CD4-positive, alpha-beta T cell treated with Interleukin-6 for 4 hours (primary cell): ENCODE data around the gene KIF5A.

Source experiments
- DNase-seq: peaks from one replicate; pipeline ENCODE4 v3.0.0-alpha.2; 2020; ENCODE audit warnings: mixed read lengths

Gene KIF5A

DNA sequence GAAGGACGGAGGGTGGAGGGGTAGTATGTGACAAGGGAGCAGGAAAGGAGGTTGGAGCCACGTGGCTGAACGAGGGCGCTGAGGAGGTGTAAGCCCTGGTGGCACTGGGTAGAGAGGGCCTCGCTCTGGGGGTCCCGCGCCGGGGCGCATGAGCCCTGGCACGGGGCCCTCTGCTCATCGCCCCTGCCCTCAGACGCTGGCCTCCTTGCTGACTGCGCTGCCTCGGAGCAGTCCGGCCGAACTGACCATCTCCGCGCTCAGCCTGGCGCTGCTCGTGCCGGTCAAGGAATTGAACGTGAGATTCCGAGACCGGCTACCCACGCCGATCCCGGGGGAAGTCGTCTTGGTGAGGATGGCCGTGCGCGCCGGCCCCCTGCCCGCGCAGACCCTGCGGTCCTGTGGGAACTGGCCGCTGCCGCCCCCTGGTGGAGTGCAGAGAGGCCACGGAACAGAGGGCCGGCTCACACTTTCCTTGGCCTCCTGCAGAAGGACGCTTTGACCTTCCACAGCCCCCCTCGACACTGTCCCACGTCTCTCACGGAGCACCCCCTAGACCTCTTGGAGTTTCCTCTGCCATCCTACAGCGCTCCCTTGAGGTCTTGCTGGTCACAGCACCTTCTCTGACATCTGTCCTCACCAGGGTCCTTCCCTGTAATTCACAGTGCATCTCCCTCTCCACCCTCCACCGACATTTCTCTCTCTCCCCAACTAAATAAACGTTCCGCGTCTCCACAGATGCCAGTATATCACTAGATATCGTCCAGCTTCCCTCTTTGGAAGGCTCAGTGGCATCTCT lies 71.9 kb downstream of the KIF5A start:
- DNase-seq = peak; percentile 75

DNA sequence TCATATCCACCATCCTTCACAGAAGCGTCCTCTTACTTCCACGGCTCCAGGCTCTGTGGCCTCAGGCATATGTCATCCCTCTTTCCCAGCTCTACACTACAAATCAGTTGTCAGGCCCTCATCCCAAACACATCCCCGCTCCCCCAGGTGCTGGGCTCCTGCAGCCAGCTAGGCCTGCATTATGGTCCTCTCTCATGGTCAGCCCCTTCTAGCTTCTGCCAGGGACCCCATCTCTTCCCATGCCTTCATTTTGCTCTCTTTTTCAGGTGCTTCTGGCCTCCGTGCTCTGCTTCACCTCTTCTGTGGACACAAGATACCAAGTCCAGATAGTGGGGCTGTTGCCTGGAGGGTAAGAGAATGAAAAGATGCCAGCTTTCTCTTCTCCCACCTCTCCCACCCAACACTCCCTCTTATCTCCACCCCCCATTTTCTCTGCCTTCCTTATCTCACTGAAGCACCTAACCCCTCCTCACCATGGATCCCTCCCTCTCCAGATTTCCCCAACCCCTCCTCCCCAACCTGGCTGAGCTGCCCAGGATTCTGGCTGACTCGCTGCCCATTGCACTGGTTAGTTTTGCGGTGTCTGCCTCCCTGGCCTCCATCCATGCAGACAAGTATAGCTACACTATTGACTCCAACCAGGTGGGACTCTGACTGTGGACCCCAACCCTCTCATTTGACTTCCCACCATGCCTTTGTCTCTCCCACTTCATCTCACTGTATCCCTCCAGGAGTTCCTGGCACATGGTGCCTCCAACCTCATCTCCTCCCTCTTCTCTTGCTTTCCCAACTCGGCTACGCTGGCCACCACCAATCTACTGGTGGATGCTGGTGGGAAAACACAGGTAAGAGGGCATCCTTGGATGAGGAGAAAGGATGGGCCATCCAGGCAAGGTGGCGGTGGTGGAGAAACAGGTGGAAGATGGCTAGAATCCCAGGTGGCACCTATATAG lies 72.7 kb downstream of the KIF5A start:
- DNase-seq = no peak

DNA sequence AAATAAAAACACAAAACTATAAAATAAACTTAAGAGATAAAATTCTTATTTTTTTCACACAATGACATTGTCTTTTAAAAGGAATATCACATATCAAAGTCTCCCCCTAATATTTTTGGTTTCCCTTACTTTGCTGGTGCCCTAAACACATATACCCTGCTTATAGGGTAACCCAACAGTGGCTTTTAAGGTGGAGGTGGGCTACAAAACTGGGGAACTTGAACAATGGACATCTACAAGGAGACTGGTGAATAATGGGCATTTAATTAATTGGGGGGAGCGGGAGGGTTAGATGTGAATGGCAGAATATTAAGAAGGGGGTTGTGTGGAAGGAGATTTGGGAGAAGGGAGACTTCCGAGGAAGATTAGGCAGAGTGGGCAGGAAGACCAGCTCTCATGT lies 73.5 kb downstream of the KIF5A start:
- DNase-seq = no peak

DNA sequence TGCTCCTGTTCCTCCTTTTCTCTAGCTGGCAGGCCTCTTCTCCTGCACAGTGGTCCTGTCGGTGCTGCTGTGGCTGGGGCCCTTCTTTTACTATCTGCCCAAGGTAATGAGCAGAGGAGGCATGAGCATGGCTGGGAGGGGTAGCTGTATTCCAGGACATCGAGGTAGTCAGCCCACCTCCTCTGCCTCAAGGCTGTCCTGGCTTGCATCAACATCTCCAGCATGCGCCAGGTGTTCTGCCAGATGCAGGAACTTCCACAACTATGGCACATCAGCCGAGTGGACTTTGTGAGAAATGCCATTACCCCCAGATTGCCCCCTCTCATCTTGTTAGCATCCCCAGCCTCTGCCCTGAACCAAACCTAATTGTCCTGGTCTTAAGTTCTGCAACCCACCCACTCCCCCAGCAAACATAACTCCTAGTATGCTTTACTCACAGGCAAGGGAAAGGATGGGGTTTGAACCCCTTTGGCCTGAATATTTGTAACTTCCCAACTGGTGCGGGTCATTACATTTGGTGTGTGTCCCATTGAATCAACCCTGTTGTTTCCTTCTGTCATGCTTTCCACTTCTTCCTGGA lies 74.1 kb downstream of the KIF5A start:
- DNase-seq = no peak

DNA sequence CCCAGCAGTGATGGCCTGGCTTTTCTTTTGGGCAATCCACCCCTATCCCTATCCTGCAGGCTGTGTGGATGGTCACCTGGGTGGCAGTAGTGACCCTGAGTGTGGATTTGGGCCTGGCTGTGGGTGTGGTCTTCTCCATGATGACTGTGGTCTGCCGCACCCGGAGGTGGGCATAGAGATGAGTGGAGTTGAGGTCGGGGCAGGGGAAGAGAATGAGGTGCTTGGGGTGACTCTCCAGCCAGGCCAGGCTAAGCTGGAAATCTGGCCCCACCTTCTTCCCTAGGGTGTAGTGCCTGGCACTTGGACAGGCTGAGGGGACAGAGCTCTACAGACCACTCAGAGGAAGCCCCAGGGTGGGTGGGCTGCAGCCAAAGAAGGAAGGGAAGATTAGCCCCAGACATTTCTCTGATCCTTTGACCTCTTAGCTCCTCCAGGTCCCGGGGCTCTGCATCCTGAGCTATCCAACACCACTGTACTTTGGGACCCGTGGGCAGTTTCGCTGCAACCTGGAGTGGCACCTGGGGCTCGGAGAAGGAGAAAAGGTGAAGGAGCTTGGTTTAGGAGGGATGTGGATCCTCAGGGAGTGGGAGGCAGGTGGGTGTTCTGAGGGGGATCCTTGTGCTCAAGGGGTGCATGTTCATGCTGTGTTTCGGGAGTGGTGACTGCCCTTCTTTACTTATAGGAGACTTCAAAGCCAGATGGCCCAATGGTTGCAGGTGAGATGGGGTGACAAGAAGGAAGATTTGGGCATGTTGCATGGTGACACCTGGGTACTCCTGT lies 74.8 kb downstream of the KIF5A start:
- no peak for DNase-seq

DNA sequence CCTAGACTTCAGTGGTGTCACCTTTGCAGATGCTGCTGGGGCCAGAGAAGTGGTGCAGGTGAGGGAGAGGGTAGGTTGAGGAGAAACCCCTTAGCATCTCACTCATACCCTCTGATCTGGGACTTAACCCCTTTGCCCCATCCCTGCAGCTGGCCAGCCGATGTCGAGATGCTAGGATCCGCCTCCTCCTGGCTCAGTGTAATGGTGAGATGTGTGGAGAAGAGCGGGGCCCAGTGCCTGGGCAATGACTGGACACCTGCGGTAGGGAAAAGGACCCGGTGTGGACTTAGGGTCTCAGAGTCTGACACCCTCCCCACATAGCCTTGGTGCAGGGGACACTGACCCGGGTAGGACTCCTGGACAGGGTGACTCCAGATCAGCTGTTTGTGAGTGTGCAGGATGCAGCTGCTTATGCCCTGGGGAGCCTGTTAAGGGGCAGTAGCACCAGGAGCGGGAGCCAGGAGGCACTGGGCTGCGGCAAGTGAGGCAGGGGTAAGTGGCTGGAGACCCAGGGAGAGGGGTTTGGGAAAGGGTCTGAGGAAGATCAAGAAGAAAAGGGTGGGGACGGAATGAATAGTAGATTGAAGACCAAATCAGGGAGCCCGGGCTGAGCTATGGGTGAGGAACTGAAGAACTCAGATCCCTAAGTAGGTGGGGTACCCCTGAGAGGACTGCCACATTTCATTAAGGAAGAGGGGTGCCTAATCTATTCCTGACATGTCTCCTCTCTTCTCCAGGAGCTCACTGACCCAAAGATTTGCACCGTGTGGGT lies 75.6 kb downstream of the KIF5A start:
- DNase-seq = no peak

DNA sequence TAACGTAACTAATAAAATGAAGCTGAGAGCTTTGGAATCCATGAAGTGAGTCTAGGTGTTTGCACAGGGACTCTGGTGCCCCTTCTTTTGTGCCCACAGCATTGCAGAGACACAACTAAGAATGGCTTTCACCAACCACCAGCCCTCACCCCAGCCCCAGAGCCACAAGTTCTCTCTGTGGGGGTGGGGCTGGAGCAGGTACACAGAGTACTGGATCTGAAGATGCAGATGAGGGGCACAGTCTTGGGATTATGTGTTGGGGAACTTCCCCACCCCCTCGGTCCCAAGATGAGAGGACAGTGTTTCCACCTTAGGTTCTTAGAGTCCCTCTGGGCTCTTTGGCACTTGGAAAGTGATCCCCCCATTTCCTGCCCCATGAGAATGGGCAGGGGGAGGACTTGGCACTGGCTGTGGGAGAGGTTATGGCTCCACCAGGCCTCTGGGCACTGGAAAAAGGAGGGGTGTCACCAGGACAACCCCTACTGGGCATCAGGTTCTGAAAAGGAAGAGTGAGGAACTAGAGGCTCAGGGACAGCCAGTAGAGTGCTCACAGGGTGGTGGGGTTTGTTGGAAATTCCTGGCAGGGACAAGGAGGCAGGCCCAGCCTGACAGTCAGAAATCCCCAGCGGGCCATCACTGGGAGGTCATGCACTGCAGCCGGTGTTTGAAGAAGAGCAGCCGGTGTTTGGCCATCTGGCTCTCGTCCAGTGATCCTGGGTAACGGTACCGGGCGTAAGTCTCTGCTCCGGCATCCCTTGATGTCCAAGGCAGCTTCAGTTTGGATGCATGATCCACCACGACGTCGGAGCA lies 76.5 kb downstream of the KIF5A start:
- DNase-seq = no peak

DNA sequence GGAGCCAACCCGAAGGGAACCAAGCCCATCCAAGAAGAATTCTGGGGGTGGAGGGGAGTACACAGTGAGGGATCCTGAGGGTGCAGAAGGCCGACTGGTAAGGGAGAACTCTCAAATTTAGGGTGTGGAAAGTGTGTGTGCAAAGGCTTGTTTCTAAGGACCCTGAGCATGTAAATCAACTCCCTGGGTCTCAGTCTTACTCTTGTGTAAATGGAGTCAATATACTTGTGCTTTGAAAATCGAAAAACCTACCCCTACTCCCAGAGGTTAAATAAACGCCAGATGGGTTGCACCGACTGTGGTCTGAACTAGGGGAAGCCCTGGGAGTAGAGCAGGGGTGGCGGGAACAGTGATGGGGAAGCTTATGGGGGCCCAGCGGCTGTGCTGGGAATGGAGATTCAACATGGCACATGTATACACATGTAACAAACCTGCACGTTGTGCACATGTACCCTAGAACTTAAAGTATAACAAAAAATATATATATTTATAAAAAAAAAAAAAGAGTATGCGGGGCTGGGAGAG lies 77.1 kb downstream of the KIF5A start:
- DNase-seq = no peak

DNA sequence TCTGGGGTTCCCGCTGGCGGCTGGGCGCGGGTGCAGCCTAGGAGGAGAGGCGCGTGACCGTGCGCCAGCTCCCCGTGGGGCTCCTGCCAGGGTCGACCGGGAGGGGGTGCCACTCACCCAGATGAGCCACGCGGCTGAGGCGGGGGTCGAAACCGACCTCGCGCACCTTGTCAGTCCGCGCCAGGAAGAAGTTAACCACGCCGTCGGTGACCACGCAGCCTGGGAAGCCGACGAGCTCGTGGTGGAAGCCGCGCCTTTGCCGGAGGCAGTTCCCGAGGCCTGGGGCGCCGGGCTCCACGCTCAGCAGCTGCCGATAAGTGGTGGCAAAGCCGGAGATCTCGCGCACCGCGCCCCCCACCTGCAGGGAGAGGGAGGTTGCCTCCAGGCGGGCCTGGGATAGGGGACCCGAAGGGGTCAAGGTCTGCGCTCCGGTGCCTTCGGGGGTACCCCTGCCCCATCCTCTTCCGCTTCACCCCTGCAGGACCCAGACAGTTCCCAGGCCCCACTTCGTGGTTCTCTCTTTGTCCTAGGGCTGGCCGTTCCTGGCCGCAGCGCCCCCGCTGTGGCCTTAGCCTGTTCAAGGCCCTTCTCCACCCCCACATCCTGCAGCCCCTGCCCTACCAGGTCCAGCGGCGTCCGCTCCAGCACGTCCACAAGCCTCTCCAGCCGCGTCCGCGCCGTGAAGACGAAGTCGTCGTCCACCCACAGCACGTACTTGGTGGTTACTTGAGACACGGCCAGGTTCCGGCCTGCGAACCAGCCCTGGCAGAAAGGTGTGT lies 77.8 kb downstream of the KIF5A start:
- peak; percentile 31 for DNase-seq

DNA sequence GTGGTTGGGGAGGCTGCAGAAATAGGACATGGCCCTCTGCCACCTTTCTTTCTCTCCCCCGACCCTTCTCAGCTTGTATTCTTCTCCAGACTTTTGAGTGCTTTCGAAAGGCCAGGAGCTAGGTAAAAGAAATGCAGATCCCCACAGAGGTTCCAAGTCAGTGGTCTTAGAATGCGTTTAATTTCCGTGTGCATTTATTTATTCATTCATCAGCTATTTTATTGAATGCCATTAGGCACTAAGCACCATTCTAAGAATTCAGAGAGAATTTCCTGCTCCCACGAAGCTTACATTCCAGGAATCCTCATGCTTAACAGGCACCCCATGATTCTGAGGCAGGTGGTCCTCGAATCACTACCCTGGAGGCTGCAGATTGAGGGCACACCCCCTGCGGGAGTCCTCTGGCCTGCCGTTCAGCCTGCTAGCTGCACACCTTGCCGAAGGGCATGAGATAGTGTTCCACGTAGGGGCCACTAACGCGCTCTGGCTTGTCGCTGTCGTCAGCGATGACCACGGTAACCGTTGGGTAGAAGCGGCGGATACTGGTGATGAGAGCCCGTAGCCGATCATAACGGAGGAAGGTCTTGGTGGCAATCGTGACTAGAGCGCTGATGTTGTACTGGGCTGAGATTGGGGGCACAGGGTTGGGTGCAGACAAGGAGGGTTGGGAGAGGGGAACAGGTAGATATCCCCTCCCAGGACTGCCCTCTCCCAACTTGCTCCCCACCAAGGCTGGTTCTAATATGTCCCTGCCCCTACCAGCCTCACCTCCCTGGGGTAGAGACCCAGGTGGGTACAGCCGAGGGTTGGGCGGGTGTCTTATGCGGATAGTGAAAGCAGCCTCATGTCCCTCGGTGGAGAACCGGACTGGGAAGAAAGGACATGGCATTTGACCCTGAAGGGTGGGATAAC lies 78.7 kb downstream of the KIF5A start:
- no peak for DNase-seq

DNA sequence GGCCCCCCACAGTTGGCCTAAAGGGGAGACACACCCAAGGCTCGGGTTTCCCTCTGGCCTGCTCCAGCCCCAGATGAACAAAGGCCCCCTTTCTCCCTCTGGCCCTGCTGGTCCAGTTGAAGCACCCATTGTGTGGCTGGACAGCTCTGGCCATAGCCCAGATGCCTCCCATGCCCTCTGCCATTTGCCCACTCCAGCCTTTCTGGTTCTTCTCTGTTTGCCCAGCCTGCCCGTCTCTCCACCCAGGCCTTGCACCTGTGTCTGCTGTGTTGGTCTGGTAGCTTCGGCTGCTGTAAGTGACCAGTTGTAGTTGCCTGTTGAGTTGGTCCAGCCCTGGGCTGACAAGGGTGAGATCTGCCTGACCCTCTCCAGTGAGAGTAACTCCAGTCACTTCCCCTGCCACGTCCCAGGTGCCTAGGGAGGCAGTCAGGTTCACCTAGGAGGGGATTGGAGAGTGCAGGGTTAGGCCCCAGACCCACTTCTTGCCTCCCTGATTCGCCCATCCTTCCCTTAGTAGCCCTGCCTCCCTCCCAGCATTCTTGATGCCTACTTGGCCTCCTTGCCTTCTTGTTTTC lies 80.1 kb downstream of the KIF5A start:
- no peak for DNase-seq

DNA sequence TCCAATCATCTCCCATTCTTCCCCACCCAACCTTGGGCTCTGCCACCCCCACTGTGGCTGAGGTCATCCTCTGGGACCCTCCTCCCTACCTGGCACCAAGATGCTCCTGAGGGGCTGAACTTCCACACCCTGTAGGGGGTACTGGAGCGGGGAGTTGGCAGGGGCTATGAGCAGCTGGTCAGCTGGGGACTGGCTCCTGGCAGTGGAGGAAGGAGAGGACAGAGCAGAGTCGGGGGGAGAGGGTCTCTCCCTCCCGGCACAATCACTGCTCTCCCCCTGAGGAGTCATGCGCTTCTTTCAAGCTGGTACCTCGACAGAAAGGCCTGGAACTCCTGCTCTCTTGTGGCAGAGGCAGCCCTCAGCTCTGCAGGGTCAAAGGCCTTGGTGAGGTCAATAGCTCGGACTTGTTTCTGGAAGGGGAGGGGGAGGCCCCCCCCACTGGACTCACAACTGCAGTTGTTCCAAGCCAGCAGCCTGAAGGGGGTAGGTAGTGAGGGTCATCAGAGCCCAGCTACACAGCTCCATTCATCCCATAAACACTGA lies 81.1 kb downstream of the KIF5A start:
- no peak for DNase-seq

DNA sequence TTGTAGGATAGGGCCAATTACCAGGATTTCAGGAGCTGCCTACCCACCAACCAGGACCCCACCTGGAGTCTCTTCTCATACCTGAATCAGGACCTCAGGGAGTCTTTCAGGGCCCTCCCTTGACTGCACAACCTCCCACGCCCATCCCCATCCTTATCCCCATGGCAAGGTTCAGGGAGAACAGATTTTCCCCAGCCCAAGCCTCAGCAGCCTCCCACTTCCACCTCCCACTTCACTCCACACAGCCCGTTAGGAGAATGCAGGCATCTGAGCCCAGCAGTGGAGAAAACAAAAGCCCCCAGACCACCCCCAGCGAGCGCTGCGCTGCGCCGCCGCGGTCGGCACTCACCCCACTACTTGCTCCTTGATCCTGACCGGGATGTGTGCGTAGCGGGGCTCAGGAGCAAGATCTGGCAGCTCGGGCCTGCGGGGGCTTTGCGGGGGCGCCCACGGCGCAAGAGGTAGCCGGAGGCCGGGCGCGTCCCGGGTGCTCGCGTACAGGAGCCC lies 81.8 kb downstream of the KIF5A start:
- DNase-seq = no peak

DNA sequence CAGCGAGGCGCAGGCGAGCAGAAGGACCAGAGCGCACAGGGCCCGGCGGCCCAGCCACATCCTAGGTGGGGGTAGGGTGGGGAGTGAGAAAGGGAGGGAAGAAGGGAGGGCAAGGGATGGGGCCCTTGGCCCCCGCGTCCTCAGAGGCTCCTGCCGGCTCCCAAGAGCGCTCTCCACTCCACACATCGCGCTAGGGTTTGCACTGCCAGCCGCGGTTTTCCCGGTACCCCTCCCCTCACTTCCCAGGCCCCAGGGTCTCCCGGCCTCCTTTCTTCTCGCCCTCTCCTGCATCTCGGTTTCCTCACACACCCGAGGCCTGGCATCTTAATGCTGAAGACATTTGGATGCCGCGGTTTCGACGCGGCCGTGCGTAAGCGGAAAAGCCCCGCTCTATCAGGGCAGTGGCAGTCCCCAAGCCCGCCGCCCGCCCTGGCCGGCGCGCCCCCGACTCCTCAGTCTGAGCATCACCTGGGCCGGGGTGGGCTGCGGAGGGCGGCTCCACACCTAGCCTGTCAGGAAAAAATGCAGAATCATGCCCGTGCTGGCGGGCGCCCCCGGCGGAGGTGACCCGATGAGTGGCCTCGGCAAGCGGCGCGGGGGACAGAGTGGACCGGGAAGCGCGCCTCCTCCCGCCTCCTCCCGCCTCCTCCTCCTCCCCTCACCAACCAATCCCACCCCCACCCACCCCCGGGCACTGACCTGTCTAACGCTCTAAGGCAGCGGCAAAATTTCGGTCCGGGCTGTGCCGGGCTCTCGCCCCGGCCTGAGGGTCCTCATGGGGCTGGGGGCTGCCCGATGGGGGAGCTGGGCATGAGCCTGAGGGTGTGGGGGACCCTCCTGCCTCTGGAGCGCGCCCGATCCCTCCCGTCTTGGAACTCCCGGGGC lies 82.5 kb downstream of the KIF5A start:
- peak; percentile 15 for DNase-seq

DNA sequence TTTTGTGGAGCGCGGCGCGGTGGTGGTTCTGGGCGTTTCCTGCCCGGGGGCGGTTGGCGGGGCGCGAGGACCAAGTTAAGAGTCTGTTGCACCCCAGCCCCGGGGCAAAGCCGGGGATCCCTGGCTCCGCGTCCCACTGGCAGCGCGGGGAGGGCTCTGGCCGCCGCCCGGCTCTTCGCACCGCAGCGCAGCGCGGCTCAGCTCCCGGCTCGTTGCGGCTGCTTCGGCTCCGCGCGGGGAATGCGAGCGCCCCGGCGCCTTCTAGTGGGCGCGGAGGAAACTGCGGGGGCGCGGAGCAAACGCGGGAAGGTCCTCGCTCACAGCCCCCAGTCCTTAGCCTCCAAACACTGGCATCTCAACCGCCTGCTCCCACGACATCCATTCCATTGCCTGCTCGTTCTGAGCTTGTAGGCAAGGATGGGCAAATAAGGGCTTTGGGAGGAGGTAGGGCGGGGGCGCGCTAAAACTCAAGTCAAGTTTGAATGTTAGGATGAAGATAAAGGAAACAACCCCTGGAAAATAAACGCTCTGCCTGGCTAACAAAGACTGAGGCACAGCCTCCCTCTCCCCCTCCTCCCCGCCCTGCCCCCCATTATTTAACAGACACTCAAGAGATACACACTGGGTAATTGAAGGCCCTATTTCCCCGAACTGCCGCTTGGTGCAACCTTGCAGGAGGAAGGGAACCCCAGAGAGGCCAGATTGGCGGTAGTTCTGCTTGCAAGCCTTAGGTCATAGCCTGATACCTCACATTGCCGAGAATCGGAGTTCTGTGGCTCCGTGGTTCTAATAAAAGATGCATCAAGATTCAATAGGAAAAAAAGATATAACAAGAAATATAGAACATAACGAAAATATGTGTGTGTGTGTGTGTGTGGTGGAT lies 83.4 kb downstream of the KIF5A start, which contains the start of gene B4GALNT1:
TSS of gene B4GALNT1 (minus strand) at position 244 of the 883 bp plus-strand sequence. CDS start 1,069 bp downstream, outside the sequence.
- peak; percentile 72 for DNase-seq
